HG03039 (cell line): Measurements from ENCODE around the gene DEPDC4.

ENCODE experiments used
- ATAC-seq: cut with Tn5 transposase; IDR thresholded peaks from one replicate; pipeline ENCODE4 v1.9.1; 2021; ENCODE audit warnings: mild to moderate bottlenecking, moderate library complexity; ENCODE audit not compliant: unreplicated experiment

DEPDC4 gene

DNA sequence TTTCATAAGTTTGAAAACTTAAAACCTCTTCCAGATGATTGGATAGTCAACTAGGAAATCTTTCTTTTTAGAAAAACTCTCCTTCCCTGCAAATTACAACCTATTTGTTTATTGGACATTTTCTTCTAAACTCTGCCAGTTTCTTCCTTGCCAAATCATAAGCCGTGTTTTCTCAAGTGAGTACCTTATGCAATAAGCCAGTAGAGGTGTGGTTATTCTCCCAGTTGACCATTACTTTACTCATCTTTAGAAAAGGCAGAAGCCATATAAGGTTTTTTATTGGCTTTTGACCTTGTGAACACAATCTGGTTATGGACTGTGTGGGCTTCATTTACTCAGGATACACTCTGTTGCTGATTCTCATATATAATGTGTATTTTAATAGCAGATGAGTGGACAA lies 51.7 kb downstream of the DEPDC4 start:
- ATAC-seq: no peak

DNA sequence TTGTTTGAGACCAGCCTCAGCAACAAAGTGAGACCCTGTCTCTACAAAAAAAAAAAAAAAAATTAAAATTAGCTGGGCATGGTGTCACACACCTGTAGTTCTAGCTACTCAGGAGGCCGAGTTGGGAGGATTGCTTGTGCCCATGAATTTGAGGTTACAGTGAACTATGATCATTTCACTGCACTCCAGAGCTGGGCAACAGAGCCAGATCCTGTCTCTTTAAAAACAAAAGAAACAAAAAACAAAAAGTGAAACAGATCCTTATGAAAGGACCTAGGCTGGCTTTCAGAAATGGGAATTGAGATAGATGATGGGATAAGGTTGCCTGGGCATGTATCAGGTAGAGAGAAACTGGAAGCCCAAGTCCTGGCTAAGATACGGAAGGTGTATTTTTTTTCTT lies 52.4 kb downstream of the DEPDC4 start:
- ATAC-seq: no peak

- ATAC-seq: no peak
Observed at GRCh38 chr12:100213016-100213891, 53.6 kb downstream of the DEPDC4 start.

DNA sequence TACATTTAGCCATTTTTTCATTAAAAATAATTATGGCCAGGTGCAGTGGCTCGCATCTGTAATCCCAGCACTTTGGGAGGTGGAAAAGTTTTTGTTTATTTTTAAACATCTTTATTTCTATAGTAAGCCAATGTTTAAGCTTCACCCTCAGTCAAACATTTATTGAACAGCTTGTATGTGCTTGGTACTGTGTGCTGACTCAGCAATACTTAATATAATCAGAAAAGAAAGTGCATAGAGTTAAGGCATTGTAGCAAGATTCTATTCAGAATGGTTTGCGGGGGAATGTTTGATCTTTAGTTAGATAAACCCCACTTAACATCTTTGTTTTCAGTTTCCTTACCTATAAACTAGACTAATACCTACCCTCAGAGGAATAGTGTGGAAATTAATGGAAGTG lies 55.2 kb downstream of the DEPDC4 start:
- no peak for ATAC-seq

- ATAC-seq: no peak
Observed at GRCh38 chr12:100208834-100209233, 58.0 kb downstream of the DEPDC4 start.

DNA sequence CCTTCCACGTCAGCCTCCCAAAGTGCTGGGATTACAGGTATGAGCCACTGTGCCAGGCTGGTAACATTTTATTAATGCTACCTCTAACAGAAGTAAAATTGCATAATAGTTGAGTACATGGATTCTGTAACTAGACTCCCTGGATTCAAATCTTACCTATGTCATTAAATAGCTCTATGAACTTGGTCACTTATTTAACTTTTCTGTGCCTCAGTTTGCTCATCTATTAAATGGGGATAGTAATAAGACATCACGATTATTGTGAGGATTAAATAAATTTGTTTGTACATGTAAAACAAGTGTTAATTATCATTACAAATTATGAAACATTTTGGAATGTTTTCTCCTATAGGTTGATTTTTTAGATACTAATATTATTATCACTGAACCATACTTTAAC lies 59.6 kb downstream of the DEPDC4 start:
- no peak for ATAC-seq

DNA sequence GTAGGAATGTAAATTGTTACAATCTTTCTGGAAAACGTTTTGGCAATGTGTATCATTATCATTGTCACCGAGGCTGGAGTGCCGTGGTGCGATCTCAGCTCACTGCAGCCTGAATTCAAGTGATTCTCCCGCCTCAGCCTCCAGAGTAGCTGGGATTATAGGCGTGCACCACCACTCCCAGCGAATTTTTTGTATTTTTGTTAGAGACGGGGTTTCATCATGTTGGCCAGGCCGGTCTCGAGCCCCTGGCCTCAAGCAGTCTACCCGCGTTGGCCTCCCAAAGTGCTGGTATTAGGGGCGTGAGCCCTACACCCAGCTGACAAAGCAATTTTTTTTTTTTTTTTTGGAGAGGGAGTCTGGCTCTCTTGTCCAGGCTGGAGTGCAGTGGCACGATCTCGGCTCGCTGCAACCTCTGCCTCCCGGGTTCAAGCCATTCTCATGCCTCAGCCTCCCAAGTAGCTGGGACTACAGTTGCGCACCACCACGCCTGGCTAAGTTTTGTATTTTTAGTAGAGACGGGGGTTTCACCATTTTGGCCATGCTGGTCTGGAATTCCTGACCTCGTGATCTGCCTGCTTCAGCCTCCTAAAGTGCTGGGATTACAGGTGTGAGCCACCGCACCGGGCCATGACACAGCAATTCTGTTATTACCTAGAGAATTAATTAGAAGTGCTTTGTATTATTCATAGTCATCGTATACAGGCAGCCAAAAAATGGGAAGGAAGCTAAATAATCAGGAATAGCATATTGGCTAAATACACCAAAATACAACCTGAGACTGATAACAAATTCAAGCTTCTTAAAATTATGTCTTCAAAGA lies 65.1 kb downstream of the DEPDC4 start:
- no peak for ATAC-seq

DNA sequence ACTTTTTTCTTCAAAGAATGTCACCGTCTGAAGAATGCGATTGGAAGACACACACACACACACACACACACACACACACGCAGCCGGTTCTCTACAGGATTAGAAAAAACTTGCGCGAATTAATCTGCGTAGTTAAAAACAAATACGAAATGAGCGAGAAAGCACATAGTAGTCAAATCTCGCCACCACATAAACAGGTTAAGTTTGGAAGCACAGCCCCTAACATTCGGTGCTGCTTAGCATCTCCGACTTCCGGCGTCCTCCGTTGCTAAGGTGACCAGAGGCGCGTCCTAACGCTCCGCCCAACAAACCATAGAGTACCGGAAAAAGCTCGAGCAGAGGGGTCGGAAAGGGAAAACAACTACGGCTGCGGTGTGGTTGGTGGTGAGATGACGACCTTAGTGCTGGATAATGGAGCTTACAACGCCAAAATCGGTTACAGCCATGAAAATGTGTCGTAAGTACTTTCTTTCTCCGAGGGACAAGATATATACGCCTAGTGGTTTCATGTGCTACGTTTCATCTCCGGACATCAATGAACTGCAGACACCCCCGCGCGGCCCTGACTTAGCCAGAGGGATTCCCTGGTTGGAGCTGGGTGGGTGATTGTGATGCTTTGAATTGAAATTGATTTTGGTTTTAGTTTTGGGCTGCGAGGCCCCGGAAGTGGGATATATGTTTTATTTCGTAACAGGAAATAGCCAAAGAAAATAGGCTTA lies 66.3 kb downstream of the DEPDC4 start, which contains the start of gene ACTR6:
TSS of gene ACTR6 (plus strand) at position 353 of the 719 bp plus-strand sequence. CDS start at position 390, 37 bp downstream.
- peak; percentile 94 for ATAC-seq

- ATAC-seq: peak; percentile 69
Observed at GRCh38 chr12:100199347-100200149, 67.3 kb downstream of the DEPDC4 start.

- no peak for ATAC-seq
Observed at GRCh38 chr12:100199023-100199346, 67.9 kb downstream of the DEPDC4 start.

DNA sequence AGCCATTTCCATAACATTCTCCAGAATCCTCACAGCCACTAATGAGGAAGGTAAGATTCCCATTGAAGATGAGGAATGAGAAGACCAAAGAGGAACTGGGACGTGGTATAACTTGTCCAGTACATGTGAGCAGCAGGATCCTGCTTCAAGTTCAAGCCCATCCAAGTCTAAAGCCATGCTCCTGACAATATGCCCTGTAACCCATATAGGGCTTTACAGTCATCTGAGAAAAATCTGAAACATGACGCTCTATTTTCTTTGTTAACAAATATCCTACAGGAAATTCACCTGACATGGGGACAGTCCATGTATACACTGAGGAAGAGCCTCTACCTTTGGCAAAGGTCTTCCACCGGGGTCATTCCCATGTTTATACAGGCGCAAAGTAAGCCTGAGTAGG lies 69.4 kb downstream of the DEPDC4 start:
- ATAC-seq: no peak

- ATAC-seq: no peak
Observed at GRCh38 chr12:100193085-100193484, 73.8 kb downstream of the DEPDC4 start.
